Superior temporal gyrus (tissue), 1 donor: Measurements from ENCODE around the gene KCNAB3.
"Not testable (repeated sequence)": the region's sequence is repeated elsewhere in the genome, so short reads cannot be mapped to it uniquely, and the experiment has no call there.

Experiments used
- DNase-seq: peaks from one replicate; pipeline ENCODE4 v3.0.0-alpha.2; 2016; ENCODE audit errors: extremely low spot score

KCNAB3 gene

GRCh38 chr17:7929158-7930023 lies at the start of gene KCNAB3:
Gene KCNAB3, minus strand, starts transcription at chr17:7929856. Its CDS starts 421 bp downstream, at chr17:7929435.
- DNase-seq = peak; percentile 78

DNA sequence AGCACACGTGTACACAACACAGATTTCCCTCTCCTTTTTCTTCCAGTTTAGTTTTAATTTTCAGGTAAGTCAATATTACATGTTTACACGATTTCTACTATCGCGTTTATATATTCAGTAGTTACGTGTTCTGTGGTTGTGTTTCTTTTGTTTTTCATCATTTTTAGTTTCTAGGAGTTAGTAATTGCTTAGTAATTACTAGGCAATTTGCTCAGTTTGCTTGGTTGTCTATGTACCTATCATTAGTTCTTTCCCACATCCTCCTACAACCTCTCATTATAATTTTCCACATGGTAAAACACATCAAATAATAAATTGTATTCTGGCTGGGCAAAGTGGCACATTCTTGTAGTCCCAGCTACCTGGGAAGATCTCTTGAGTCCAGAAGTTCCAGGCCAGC lies 48.1 kb upstream of the KCNAB3 start:
- DNase-seq = no peak

GRCh38 chr17:7977039-7977438 lies 47.4 kb upstream of the KCNAB3 start:
- no peak for DNase-seq

DNA sequence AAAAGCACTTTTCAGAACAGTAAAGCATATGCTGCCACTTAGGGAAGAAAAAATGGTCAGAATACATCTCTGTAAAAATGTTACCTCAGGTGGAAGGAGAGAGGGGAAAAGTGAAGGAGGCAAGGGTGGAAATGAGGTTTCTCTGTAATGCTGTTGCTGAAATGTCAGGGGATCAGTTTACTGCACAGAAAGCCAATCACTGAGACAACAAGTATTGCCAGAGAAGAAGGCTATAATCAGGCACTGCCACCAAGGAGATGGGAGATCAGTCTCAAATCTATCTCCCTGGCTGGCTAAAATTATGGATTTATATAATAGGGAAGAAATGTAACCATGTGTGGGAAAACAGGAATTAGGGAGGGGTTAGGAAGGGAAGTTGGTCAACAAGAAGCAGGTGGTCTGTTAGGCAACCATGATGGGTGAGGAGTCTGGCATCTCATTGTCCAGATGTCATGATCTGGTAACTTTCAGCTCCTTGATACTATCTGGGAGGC lies 45.0 kb upstream of the KCNAB3 start:
- DNase-seq = no peak

DNA sequence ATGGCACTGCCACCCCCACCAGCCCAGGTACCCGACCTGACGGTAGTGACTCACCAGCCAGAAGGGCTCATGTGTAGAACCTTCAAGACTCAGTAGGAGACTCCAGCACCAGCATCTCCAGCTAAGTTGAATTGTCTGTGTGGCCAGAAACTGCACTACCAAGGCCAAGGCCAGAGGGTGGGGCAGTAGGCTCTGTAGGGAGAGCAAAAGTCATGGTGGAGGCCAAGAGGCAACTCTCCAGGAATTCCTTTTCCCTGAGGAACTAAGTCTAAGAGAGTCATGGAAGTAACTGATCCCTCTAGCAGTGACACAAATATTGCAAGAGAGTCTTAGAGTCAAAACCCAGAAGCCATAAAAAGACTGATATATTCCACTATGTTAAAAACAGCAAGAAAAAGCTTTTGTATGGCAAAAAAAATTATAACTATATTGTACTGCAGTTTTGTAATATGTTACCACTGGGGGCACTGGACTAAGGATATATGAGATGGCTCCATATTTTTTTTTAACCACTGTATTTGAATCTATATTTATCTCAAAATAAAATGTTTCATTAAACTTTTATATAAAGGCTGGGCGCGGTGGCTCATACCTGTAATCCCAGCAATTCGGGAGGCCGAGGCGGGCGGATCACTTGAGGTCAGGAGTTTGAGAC lies 42.6 kb upstream of the KCNAB3 start:
- no peak for DNase-seq

DNA sequence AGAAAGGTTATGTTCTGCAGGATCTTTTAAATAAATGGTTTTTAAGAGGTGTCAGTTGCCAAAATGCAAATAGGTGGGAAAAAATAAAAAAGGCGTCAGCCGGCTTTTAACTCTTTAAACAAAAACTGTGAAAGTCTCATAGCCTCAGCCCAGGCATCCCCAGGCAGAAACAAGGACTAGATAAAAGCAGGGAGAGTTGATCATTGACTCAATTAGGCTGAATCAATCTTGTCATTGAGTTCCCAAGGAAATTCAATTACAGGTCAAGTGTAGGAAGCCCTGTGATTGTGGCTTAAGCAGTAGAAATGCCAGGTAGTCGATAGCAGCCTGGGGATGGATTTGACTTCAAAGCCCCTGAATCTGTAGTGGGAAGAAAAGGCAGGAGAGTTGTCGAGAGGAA lies 42.0 kb upstream of the KCNAB3 start:
- no peak for DNase-seq

- no peak for DNase-seq
These were observed 39.8 kb upstream of the KCNAB3 start for GRCh38 chr17:7969433-7969832.

DNA sequence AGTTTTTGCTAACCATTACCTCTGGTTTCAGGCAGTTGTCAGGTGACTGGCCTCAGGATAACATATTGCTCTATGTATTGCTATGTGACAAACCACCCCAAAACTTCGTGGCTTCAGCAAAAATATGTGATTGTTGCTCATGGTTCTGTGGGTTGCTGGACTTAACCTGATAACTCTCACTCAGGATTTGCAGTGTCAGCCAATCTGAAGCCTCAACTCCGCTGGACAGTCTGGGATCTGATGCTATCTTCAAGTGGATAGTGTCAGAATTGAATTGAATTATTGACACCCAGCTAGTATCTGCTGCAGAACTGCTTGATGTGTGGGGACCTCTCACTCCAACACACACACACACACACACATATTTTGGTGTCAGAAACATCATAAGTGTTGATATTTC lies 38.1 kb upstream of the KCNAB3 start:
- DNase-seq = no peak

DNA sequence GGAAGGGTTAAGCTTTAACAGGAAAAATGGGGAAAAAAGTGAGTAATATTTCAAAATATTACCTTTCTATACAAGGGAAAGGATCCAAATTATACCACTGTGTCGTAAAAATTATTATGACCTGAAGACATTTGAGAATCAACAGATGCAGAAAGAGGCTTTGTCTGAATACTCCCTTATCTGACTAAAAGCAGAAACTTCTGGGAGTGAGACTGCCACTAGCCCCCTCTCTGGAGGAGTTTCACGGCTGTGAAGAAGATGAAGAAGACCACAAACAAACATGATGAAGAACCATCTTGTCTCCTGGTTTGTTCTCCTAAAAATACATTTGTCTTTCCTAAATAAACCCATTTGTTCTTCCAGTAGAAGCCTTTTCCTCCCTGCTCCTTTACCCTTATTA lies 31.8 kb upstream of the KCNAB3 start:
- no peak for DNase-seq

- no peak for DNase-seq
These were observed 30.0 kb upstream of the KCNAB3 start for GRCh38 chr17:7959503-7960253.

DNA sequence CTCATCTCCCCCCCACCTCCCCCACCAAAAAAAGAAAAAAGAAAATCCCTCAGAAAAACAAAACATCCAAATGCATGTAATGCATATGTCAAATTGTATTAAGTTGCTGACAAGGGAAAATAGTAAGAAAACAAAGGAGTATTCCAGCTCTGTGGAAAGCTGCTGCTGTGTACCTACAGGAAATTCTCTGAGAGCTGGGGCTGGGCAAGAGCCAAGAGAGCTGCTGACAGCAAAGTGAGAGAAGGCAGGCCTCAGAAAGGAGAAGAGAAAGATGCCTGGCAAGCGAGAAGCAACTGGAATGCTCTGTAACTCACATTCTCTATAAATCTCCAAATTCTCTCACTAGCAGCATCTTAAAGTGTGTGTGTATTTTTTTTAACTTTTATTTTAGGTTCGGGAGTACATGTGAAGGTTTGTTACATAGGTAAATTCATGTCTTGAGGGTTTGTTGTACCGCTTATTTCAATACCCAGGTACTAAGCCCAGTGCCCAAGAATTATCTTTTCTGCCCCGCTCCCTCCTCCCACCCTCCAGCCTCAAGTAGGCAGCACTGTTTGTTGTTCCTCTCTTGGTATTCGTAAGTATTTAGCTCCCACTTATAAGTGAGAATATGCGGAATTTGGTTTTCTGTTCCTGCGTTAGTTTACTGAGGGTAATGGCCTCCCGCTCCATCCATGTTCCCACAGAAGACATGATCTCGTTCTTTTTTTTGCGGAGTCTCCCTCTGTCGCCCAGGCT lies 26.7 kb upstream of the KCNAB3 start:
- DNase-seq = no peak

DNA sequence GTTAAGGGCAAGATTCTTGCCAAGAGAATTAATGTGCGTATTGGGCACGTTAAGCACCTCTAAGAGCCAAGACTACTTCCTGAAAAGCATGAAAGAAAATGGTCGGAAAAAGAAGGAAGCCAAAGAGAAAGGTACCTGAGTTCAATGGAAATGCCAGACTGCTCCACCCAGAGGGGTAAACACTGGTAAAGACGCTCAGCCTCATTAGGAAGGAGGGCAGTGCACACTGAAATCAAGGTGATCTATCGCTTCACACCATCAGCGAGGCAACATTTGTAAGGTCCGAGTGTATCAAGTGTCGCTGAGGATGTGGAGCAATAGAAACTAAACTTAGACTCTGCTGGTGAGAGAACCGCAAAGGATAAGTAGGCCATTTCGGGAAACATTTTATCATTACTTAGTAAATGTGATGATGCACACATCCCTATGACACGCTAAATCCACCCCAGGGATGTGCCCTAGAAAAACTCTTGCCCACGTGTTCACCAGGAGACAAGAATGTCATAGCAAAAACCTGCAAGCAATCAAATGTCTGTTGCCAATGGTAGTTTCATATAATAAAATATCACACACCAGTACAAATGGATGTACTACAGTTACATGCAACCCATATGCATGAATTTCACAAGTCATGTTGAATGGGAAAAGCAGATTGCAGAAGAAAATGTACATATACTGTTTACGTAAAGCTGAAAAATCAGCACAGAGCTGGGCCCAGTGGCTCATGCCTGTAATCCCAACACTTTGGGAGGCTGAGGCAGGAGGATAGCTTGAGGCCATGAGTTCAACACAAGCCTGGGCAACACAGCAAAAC lies 26.0 kb upstream of the KCNAB3 start:
- no peak for DNase-seq

DNA sequence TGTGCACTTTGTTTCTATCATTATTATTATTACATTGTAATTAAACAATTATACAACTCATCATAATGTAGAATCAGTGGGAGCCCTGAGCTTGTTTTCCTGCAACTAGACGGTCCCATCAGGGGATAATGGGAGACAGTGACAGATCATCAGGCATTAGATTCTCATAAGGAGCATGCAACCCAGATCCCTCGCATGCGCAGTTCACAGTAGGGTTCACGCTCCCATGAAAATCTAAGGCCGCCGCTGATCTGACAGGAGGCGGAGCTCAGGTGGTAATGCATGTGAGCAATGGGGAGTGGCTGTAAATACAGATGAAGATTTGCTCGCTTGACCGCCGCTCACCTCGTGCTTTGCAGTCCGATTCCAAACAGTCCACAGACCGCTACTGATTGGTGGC lies 23.6 kb upstream of the KCNAB3 start:
- DNase-seq = not testable (repeated sequence)

GRCh38 chr17:7951143-7951792 lies 21.6 kb upstream of the KCNAB3 start:
- DNase-seq = no peak

DNA sequence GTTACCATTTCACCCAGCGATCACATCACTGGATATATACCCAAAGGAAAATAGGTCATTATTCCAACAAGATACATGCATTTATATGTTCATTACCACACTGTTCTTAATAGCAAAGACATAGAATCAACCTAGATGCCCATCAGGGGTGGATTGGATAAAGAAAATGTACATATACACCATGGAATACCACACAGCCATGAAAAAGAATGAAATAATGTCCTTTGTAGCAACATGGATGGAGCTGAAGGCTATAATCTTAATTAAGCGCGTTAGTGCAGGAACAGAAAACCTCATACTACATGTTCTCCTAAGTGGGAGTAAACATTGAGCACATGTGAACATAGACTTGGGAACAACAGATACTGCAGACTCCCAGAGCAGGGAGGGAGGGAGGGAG lies 20.9 kb upstream of the KCNAB3 start:
- DNase-seq = no peak

GRCh38 chr17:7947651-7948050 lies 18.0 kb upstream of the KCNAB3 start:
- DNase-seq = no peak

DNA sequence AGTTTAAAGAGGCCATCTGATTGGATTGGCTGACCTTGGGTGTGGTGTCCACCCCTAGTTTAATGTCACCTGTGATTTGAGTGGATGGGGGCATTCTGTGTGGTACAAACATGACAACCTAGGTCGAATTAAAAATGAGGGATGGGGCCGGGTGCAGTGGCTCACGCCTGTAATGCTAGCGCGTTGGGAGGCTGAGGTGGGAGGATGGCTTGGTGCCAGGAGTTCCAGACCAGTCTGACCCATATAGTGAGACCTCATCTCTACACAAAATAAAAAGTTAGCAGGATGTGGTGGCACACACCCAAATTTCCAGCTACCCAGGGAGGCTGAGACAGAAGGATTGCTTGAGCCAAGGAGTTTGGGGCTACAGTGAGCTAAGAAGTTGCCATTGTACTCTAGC lies 16.8 kb upstream of the KCNAB3 start:
- no peak for DNase-seq

GRCh38 chr17:7945651-7946050 lies 16.0 kb upstream of the KCNAB3 start:
- no peak for DNase-seq

DNA sequence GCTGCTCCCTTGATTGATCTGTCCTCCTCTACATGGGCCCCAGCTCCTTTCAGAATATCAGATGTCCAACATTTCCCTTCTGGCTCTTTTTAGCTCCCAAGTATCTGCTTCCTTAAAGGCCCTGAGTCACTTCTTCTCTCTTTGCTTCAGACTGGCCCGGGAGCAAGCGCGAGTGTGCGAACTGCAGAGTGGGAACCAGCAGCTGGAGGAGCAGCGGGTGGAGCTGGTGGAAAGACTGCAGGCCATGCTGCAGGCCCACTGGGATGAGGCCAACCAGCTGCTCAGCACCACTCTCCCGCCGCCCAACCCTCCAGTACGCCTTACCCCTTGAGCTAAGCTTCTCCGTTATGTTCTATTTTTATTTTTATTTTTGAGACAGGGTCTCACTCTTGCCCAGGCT lies 14.7 kb upstream of the KCNAB3 start:
- DNase-seq = no peak

GRCh38 chr17:7943291-7943690 lies 13.6 kb upstream of the KCNAB3 start:
- no peak for DNase-seq
